ENCODE results near the gene WIF1. TPM values are rescaled to one million over a fixed set of nuclear protein-coding genes. Genes with fewer than 3 reads are reported as not detected.

Gene WIF1
- total RNA-seq, 1 donor, result not detected

DNA sequence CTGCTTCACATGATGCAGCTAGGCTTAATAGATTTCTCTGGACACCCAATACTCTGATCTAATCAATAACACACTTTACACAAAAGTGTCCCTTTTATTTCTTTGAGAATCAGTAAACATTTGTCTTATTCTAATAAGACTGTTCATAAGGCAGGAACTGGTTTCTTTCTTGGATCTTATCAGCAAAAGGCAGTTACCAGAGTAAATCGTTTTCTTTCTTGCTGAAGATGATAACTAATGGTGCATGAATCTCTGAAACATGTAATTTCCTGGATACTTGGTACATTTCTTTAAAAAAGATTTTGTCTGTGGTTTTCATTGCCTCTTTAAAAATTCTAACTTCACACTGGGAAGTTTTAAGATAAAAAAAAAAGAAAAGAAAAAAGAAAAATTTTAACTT is 39.6 kb downstream of the WIF1 start:
- peaks cover 28% of the 10 kb centered on the region for H3K27me3 ChIP-seq (ENCODE audit: insufficient read depth, low read length)
- TF ChIP-seq, protein P1, sequence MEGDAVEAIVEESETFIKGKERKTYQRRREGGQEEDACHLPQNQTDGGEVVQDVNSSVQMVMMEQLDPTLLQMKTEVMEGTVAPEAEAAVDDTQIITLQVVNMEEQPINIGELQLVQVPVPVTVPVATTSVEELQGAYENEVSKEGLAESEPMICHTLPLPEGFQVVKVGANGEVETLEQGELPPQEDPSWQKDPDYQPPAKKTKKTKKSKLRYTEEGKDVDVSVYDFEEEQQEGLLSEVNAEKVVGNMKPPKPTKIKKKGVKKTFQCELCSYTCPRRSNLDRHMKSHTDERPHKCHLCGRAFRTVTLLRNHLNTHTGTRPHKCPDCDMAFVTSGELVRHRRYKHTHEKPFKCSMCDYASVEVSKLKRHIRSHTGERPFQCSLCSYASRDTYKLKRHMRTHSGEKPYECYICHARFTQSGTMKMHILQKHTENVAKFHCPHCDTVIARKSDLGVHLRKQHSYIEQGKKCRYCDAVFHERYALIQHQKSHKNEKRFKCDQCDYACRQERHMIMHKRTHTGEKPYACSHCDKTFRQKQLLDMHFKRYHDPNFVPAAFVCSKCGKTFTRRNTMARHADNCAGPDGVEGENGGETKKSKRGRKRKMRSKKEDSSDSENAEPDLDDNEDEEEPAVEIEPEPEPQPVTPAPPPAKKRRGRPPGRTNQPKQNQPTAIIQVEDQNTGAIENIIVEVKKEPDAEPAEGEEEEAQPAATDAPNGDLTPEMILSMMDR (IDR thresholded peaks at IDR 0.05; ENCODE audit: extremely low read depth, low read depth, low read length), result no peak
- DNase-seq (ENCODE audit: insufficient read length, low spot score, missing footprints), result no peak

DNA sequence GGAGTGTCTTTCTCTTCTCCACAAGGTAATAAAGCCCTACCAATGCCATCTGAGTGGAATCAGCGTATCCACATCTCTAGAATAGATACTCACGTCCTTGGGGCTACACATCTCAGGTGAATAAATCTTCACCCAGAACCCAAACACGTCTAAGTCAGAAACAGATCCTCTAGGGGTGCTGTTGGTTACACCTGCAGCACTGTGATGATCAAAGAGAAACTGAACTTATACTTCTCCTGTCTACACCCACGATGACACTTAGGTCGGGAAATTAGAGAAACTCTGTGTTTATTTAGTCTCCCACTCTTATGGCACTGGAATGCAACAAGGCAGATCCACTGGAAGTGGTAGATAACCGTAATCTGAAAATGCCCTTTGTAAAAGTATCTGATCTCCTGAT is 46.2 kb downstream of the WIF1 start:
- Histone ChIP-seq H4K20me1 (ENCODE audit: insufficient read depth, low read length) (no peaks in the 10 kb centered on the region), H2AFZ (ENCODE audit: low read length) (no peak overlapping the region), H3K27me3 (ENCODE audit: insufficient read depth, low read length) (peaks cover 21% of the 10 kb centered on the region), H3K79me2 (ENCODE audit: insufficient read depth, low read length) (no peaks in the 10 kb centered on the region), H3K9me3 (ENCODE audit: low read depth, low read length) (no peaks in the 10 kb centered on the region), H3K4me3 (ENCODE audit: insufficient read depth, low read length) (no peak overlapping the region), H3K36me3 (ENCODE audit: insufficient read depth, low read length) (no peaks in the 10 kb centered on the region), H3K27ac (ENCODE audit: low read depth, low read length) (no peak overlapping the region), H3K4me1 (ENCODE audit: insufficient read depth, low read length) (no peaks in the 10 kb centered on the region), H3K4me2 (ENCODE audit: insufficient read depth, low read length) (no peak overlapping the region)
- TF ChIP-seq, protein P1 (IDR thresholded peaks at IDR 0.05; ENCODE audit: extremely low read depth, low read depth, low read length), result no peak
- DNase-seq (ENCODE audit: insufficient read length, low spot score, missing footprints), result no peak

More for the DNA sequence above, 39.6 kb downstream of the WIF1 start:
- Histone ChIP-seq H4K20me1 (ENCODE audit: insufficient read depth, low read length) (no peaks in the 10 kb centered on the region), H3K79me2 (ENCODE audit: insufficient read depth, low read length) (no peaks in the 10 kb centered on the region), H3K9me3 (ENCODE audit: low read depth, low read length) (no peaks in the 10 kb centered on the region), H3K4me2 (ENCODE audit: insufficient read depth, low read length) (no peak overlapping the region), H3K4me3 (ENCODE audit: insufficient read depth, low read length) (no peak overlapping the region), H3K36me3 (ENCODE audit: insufficient read depth, low read length) (no peaks in the 10 kb centered on the region), H2AFZ (ENCODE audit: low read length) (no peak overlapping the region), H3K27ac (ENCODE audit: low read depth, low read length) (no peak overlapping the region), H3K4me1 (ENCODE audit: insufficient read depth, low read length) (no peaks in the 10 kb centered on the region)

DNA sequence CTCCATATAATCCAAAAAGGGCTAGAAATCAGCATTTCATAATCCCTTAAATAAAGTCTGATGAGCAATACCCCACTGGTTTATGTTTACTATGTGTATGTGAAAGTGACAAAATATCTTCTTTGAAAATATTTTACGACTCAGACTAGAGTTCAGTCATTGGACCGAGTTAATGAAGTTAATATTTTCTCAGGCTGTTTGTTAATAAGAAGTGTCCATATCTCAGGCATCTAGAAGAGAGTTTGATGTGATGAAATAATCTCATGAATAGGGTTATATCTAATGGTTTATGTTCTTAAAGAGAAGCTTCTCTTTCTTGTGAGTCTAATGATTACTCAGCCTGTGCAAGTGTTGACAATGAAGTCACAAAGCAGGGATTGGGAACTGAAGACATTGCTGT is 51.8 kb downstream of the WIF1 start:
- H4K20me1 ChIP-seq (ENCODE audit: insufficient read depth, low read length), result no peaks in the 10 kb centered on the region
- DNase-seq (ENCODE audit: insufficient read length, low spot score, missing footprints), result no peak
- H3K79me2 ChIP-seq (ENCODE audit: insufficient read depth, low read length), result no peaks in the 10 kb centered on the region
- peaks cover 21% of the 10 kb centered on the region for H3K27me3 ChIP-seq (ENCODE audit: insufficient read depth, low read length)
- H3K27ac ChIP-seq (ENCODE audit: low read depth, low read length), result no peak overlapping the region
- no peaks in the 10 kb centered on the region for H3K9me3 ChIP-seq (ENCODE audit: low read depth, low read length)
- H3K4me1 ChIP-seq (ENCODE audit: insufficient read depth, low read length), result no peaks in the 10 kb centered on the region
- H3K4me3 ChIP-seq (ENCODE audit: insufficient read depth, low read length), result no peak overlapping the region
- H2AFZ ChIP-seq (ENCODE audit: low read length), result no peak overlapping the region
- H3K4me2 ChIP-seq (ENCODE audit: insufficient read depth, low read length), result no peak overlapping the region
- TF ChIP-seq, protein P1 (IDR thresholded peaks at IDR 0.05; ENCODE audit: extremely low read depth, low read depth, low read length), result no peak
- H3K36me3 ChIP-seq (ENCODE audit: insufficient read depth, low read length), result no peaks in the 10 kb centered on the region

DNA sequence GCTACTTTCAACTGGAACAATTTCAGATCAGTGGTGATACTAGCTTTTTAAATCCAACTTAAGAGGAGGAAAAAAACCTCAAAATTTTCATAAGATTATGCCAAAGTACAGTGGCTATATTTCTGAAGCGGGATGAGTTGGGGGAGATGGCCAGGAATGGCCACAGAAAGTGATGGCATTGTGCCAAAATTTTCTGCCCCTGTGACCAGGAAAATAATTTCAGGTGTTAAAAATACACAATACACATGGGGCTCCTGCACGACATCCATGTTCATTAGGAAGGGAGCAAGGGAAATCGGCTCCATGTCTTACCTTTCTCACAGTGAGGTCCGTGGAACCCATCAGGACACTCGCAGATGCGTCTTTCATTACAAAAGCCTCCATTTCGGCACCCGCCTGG is 53.7 kb downstream of the WIF1 start:
- DNase-seq (ENCODE audit: insufficient read length, low spot score, missing footprints), result no peak
- H3K27me3 ChIP-seq (ENCODE audit: insufficient read depth, low read length), result peaks cover 8% of the 10 kb centered on the region
- TF ChIP-seq, protein P1 (IDR thresholded peaks at IDR 0.05; ENCODE audit: extremely low read depth, low read depth, low read length), result no peak
- H3K4me2 ChIP-seq (ENCODE audit: insufficient read depth, low read length), result no peak overlapping the region
- H3K4me3 ChIP-seq (ENCODE audit: insufficient read depth, low read length), result no peak overlapping the region
- no peaks in the 10 kb centered on the region for H3K9me3 ChIP-seq (ENCODE audit: low read depth, low read length)
- H3K36me3 ChIP-seq (ENCODE audit: insufficient read depth, low read length), result no peaks in the 10 kb centered on the region
- H3K4me1 ChIP-seq (ENCODE audit: insufficient read depth, low read length), result no peaks in the 10 kb centered on the region
- no peak overlapping the region for H2AFZ ChIP-seq (ENCODE audit: low read length)
- H3K79me2 ChIP-seq (ENCODE audit: insufficient read depth, low read length), result no peaks in the 10 kb centered on the region
- no peak overlapping the region for H3K27ac ChIP-seq (ENCODE audit: low read depth, low read length)
- no peaks in the 10 kb centered on the region for H4K20me1 ChIP-seq (ENCODE audit: insufficient read depth, low read length)
